Measurements from ENCODE around the gene SYMPK. TPM values are rescaled to one million over a fixed set of nuclear protein-coding genes. Genes with fewer than 3 reads are reported as not detected.

SYMPK gene
- total and polyA plus RNA-seq, 7 experiments from 2014 or later, result 9.9 to 110 (median 84.2) TPM

GRCh38 chr19:45781214-45782161 is 81.5 kb downstream of the SYMPK start:
- Histone ChIP-seq H3K9me3 (ENCODE audit: control insufficient read depth in 2 of 3, low read length in 3 of 3) (no peaks in the 10 kb centered on the region), H3K36me3 (ENCODE audit: control insufficient read depth in 2 of 3, insufficient read depth in 3 of 3, low read length in 3 of 3) (peaks cover 0 to 27% (median 2%) of the 10 kb centered on the region in 3 experiments), H3K27ac (ENCODE audit: low read depth, low read length) (no peak overlapping the region), H3K4me3 (ENCODE audit: low read length) (no peak overlapping the region), H3K4me1 (ENCODE audit: control insufficient read depth in 2 of 2, insufficient read depth in 2 of 2, low read length in 2 of 2) (peaks cover 7 to 17% of the 10 kb centered on the region in 2 donors), H3K27me3 (ENCODE audit: control insufficient read depth in 2 of 2, insufficient read depth in 2 of 2, low read length in 2 of 2) (peaks cover 0 to 18% of the 10 kb centered on the region in 2 donors)
- Mint-ChIP-seq H3K36me3 (peaks cover 0 to 15% (median 12%) of the 10 kb centered on the region in 5 donors), H3K4me3 (no peak overlapping the region), H3K27me3 (peaks cover 15 to 39% (median 37%) of the 10 kb centered on the region in 5 donors), H3K4me1 (peaks cover 13 to 28% (median 18%) of the 10 kb centered on the region in 7 donors), H3K9me3 (peaks cover 0 to 2% (median 0%) of the 10 kb centered on the region in 11 donors), H3K27ac (no peak overlapping the region)
- intact Hi-C loops (cut with micrococcal nuclease), result no loop called here
- CTCF ChIA-PET, result no interaction called here
- POLR2A ChIA-PET, result interaction anchor here (0.6 to 1.7 kb wide), 2 partner anchors 9 to 1396 kb away, joined by 3 to 5 read pairs; no protein-coding TSS in a partner anchor
- DNase-seq (peak in 1 of 9 donors; percentile 6), ATAC-seq (no peak)

GRCh38 chr19:45780448-45781213 is 82.3 kb downstream of the SYMPK start:
- peak overlapping the region in 1 of 10 donors; percentile 79 for H3K4me3 Mint-ChIP-seq
- peaks cover 0 to 15% (median 12%) of the 10 kb centered on the region in 5 donors for H3K36me3 Mint-ChIP-seq
- no peak for DNase-seq

GRCh38 chr19:45780146-45780447 is 82.8 kb downstream of the SYMPK start:
- ChIA-PET CTCF (no interaction called here), POLR2A (no interaction called here)
- Mint-ChIP-seq H3K36me3 (peaks cover 0 to 15% (median 12%) of the 10 kb centered on the region in 5 donors), H3K27ac (no peak overlapping the region), H3K27me3 (peaks cover 15 to 39% (median 36%) of the 10 kb centered on the region in 5 donors), H3K4me3 (peak overlapping the region in 3 of 10 donors; percentile 69 to 83 (median 79)), H3K9me3 (no peaks in the 10 kb centered on the region), H3K4me1 (peaks cover 13 to 28% (median 18%) of the 10 kb centered on the region in 7 donors)
- ATAC-seq (no peak), DNase-seq (no peak)
- Histone ChIP-seq H3K4me3 (ENCODE audit: low read length) (no peak overlapping the region), H3K27me3 (ENCODE audit: control insufficient read depth in 2 of 2, insufficient read depth in 2 of 2, low read length in 2 of 2) (peaks cover 0 to 18% of the 10 kb centered on the region in 2 donors), H3K9me3 (ENCODE audit: control insufficient read depth in 2 of 3, low read length in 3 of 3) (no peaks in the 10 kb centered on the region), H3K27ac (ENCODE audit: low read depth, low read length) (no peak overlapping the region), H3K4me1 (ENCODE audit: control insufficient read depth in 2 of 2, insufficient read depth in 2 of 2, low read length in 2 of 2) (peaks cover 7 to 17% of the 10 kb centered on the region in 2 donors), H3K36me3 (ENCODE audit: control insufficient read depth in 2 of 3, insufficient read depth in 3 of 3, low read length in 3 of 3) (peaks cover 0 to 15% (median 0%) of the 10 kb centered on the region in 3 experiments)
- intact Hi-C loops (cut with micrococcal nuclease), result no loop called here

More at GRCh38 chr19:45780448-45781213, 82.3 kb downstream of the SYMPK start:
- Histone ChIP-seq H3K4me3 (ENCODE audit: low read length) (no peak overlapping the region), H3K4me1 (ENCODE audit: control insufficient read depth in 2 of 2, insufficient read depth in 2 of 2, low read length in 2 of 2) (peaks cover 7 to 17% of the 10 kb centered on the region in 2 donors), H3K9me3 (ENCODE audit: control insufficient read depth in 2 of 3, low read length in 3 of 3) (no peaks in the 10 kb centered on the region), H3K36me3 (ENCODE audit: control insufficient read depth in 2 of 3, insufficient read depth in 3 of 3, low read length in 3 of 3) (peaks cover 0 to 19% (median 0%) of the 10 kb centered on the region in 3 experiments), H3K27me3 (ENCODE audit: control insufficient read depth in 2 of 2, insufficient read depth in 2 of 2, low read length in 2 of 2) (peaks cover 0 to 18% of the 10 kb centered on the region in 2 donors), H3K27ac (ENCODE audit: low read depth, low read length) (no peak overlapping the region)
- no peaks in the 10 kb centered on the region for H3K9me3 Mint-ChIP-seq
- peaks cover 13 to 28% (median 18%) of the 10 kb centered on the region in 7 donors for H3K4me1 Mint-ChIP-seq
- POLR2A ChIA-PET, result no interaction called here
- no peak for ATAC-seq
- intact Hi-C loops (cut with micrococcal nuclease), result no loop called here
- peak overlapping the region in 1 of 9 donors; percentile 10 for H3K27ac Mint-ChIP-seq
- H3K27me3 Mint-ChIP-seq, result peaks cover 15 to 39% (median 36%) of the 10 kb centered on the region in 5 donors
- CTCF ChIA-PET, result no interaction called here

- DNase-seq, result peak; percentile 41 to 94 (median 59)
- peaks cover 0 to 15% (median 0%) of the 10 kb centered on the region in 3 experiments for H3K36me3 ChIP-seq (ENCODE audit: control insufficient read depth in 2 of 3, insufficient read depth in 3 of 3, low read length in 3 of 3)
- H3K27ac ChIP-seq (ENCODE audit: low read depth, low read length), result no peak overlapping the region
- H3K27ac Mint-ChIP-seq, result peak overlapping the region in 1 of 9 donors; percentile 69
- H3K36me3 Mint-ChIP-seq, result peaks cover 0 to 15% (median 12%) of the 10 kb centered on the region in 5 donors
- H3K27me3 Mint-ChIP-seq, result peaks cover 15 to 39% (median 36%) of the 10 kb centered on the region in 5 donors
- no peaks in the 10 kb centered on the region for H3K9me3 Mint-ChIP-seq
- CTCF ChIA-PET, result interaction anchor here (0.6 to 1.2 kb wide), 5 partner anchors 8 to 399 kb away, joined by 3 to 19 read pairs (median 3); partner anchors contain the start of gene SIX5
- H3K27me3 ChIP-seq (ENCODE audit: control insufficient read depth in 2 of 2, insufficient read depth in 2 of 2, low read length in 2 of 2), result peaks cover 0 to 18% of the 10 kb centered on the region in 2 donors
- ATAC-seq, result peak; percentile 95
- intact Hi-C loops (cut with micrococcal nuclease), result loop anchor here (1.0 to 2.0 kb wide), 4 partner anchors 9 to 98 kb away; partner anchors contain the start of gene DMWD (in 2 of the 2)
- H3K4me1 ChIP-seq (ENCODE audit: control insufficient read depth in 2 of 2, insufficient read depth in 2 of 2, low read length in 2 of 2), result peaks cover 7 to 17% of the 10 kb centered on the region in 2 donors
- POLR2A ChIA-PET, result interaction anchor here (0.7 to 1.5 kb wide), 3 partner anchors 9 to 11 kb away, joined by 3 to 4 read pairs (median 4); partner anchors contain the start of gene SIX5
- no peaks in the 10 kb centered on the region for H3K9me3 ChIP-seq (ENCODE audit: control insufficient read depth in 2 of 3, low read length in 3 of 3)
- H3K4me3 ChIP-seq (ENCODE audit: low read length), result peak overlapping the region; percentile 59
- H3K4me1 Mint-ChIP-seq, result peaks cover 13 to 28% (median 18%) of the 10 kb centered on the region in 7 donors
- peak overlapping the region; percentile 69 to 95 (median 81) for H3K4me3 Mint-ChIP-seq
These were observed 83.5 kb downstream of the SYMPK start for GRCh38 chr19:45779231-45780145.

GRCh38 chr19:45778010-45778661 is 84.8 kb downstream of the SYMPK start:
- Mint-ChIP-seq H3K36me3 (peaks cover 0 to 12% (median 10%) of the 10 kb centered on the region in 5 donors), H3K27me3 (peaks cover 15 to 35% (median 30%) of the 10 kb centered on the region in 5 donors), H3K9me3 (no peaks in the 10 kb centered on the region), H3K27ac (no peak overlapping the region), H3K4me3 (peak overlapping the region in 5 of 10 donors; percentile 17 to 83 (median 41)), H3K4me1 (peaks cover 13 to 23% (median 18%) of the 10 kb centered on the region in 7 donors)
- H3K27ac ChIP-seq (ENCODE audit: low read depth, low read length), result no peak overlapping the region
- DNase-seq (no peak), ATAC-seq (no peak)
- ChIA-PET POLR2A (interaction anchor here (1.5 kb wide), 1 partner anchor 9 kb away, joined by 4 read pairs; the partner anchor contains the start of gene SIX5), CTCF (no interaction called here)
- H3K4me1 ChIP-seq (ENCODE audit: control insufficient read depth in 2 of 2, insufficient read depth in 2 of 2, low read length in 2 of 2), result peaks cover 7 to 17% of the 10 kb centered on the region in 2 donors
- intact Hi-C loops (cut with micrococcal nuclease), result loop anchor here in 1 of 2 donors (2.0 kb wide), 1 partner anchor 39 kb away; no protein-coding TSS in a partner anchor
- peaks cover 0 to 18% of the 10 kb centered on the region in 2 donors for H3K27me3 ChIP-seq (ENCODE audit: control insufficient read depth in 2 of 2, insufficient read depth in 2 of 2, low read length in 2 of 2)
- no peak overlapping the region for H3K4me3 ChIP-seq (ENCODE audit: low read length)
- H3K36me3 ChIP-seq (ENCODE audit: control insufficient read depth in 2 of 3, insufficient read depth in 3 of 3, low read length in 3 of 3), result peaks cover 0 to 15% (median 0%) of the 10 kb centered on the region in 3 experiments
- H3K9me3 ChIP-seq (ENCODE audit: control insufficient read depth in 2 of 3, low read length in 3 of 3), result no peaks in the 10 kb centered on the region
